Panc1 (cell line): ENCODE results near the gene CFAP69.

Experiments used
- CTCF ChIP-seq: fragments of 450-650 bp; IDR thresholded peaks from 2 replicates; pipeline ENCODE4 v1.5.1; 2017; ENCODE audit warnings: mild to moderate bottlenecking
- POLR2AphosphoS5 ChIP-seq: IDR thresholded peaks from 2 replicates; pipeline ENCODE4 v1.6.1; 2012; ENCODE audit warnings: mild to moderate bottlenecking, low read depth, low read length, moderate library complexity
- SIN3A ChIP-seq: IDR thresholded peaks from 2 replicates; pipeline ENCODE4 v1.6.1; 2012; ENCODE audit warnings: low read depth, mild to moderate bottlenecking, low read length, moderate library complexity, borderline replicate concordance; ENCODE audit not compliant: insufficient read depth
- TCF7L2 ChIP-seq: IDR thresholded peaks from 2 replicates; pipeline ENCODE4 v1.6.1; 2011; ENCODE audit warnings: mild to moderate bottlenecking, low read depth, low read length, inconsistent platforms

- TF ChIP-seq CTCF (no peak), POLR2AphosphoS5 (no peak), TCF7L2 (0 out of 2 replicates have a peak, but pooled peaks have one; percentile 38), SIN3A (peak; percentile 95)
Observed at GRCh38 chr7:90244909-90245851, at the start of gene CFAP69.
